GM10248 (cell line): ENCODE data around the gene DNM1.

ENCODE experiments used
- CTCF ChIA-PET: fragments of 300-600 bp; sonication (Branson Sonifier 250); formaldehyde crosslinking; extraction: SDS; loops from one replicate; lab custom pipeline; 2021; ENCODE audit warnings: antibody characterized with exemption; lab: Yijun Ruan, JAX
- POLR2A ChIA-PET: fragments of 350-650 bp; sonication (Branson Sonifier 250); formaldehyde crosslinking; extraction: SDS; loops from one replicate; lab custom pipeline; 2020; ENCODE audit warnings: antibody characterized with exemption; lab: Yijun Ruan, JAX
- DNase-seq: peaks from one replicate; pipeline ENCODE4 v3.0.0; 2012; ENCODE audit errors: extremely low spot score
- CTCF ChIP-seq: IDR thresholded peaks from 2 replicates; pipeline ENCODE4 v1.5.1; 2012; ENCODE audit warnings: mild to moderate bottlenecking, low read depth; ENCODE audit errors: extremely low read depth, missing control alignments, control extremely low read depth

The DNM1 gene

GRCh38 chr9:128265348-128265847 lies 62.2 kb downstream of the DNM1 start:
- ChIA-PET POLR2A (interaction anchor here (1.2 kb wide), 1 partner anchor 15 kb away, joined by 3 read pairs; no protein-coding TSS in a partner anchor), CTCF (interaction anchor here (1.1 to 1.4 kb wide), 2 partner anchors 10 to 76 kb away, joined by 3 to 5 read pairs; no protein-coding TSS in a partner anchor)
- no peak for DNase-seq
- no peak for TF ChIP-seq CTCF

GRCh38 chr9:128266868-128267590 lies 63.9 kb downstream of the DNM1 start:
- no peak for TF ChIP-seq CTCF
- DNase-seq: no peak
- ChIA-PET POLR2A (no interaction called here), CTCF (no interaction called here)

GRCh38 chr9:128271112-128271511 lies 67.9 kb downstream of the DNM1 start:
- no peak for DNase-seq
- CTCF ChIA-PET: interaction anchor here (0.6 kb wide), 1 partner anchor 16 kb away, joined by 3 read pairs; no protein-coding TSS in a partner anchor
- no peak for TF ChIP-seq CTCF
- POLR2A ChIA-PET: no interaction called here

- DNase-seq: no peak
- CTCF ChIA-PET: interaction anchor here (0.6 kb wide), 1 partner anchor 16 kb away, joined by 3 read pairs; no protein-coding TSS in a partner anchor
- TF ChIP-seq CTCF: no peak
- POLR2A ChIA-PET: no interaction called here
Measured at GRCh38 chr9:128271512-128271911, 68.3 kb downstream of the DNM1 start.

GRCh38 chr9:128274245-128274644 lies 71.1 kb downstream of the DNM1 start:
- no peak for TF ChIP-seq CTCF
- CTCF ChIA-PET: interaction anchor here (1.2 to 2.1 kb wide), 3 partner anchors 9 to 114 kb away, joined by 3 to 7 read pairs (median 6); partner anchors contain the start of gene BBLN
- no peak for DNase-seq
- POLR2A ChIA-PET: no interaction called here

- peak; percentile 84 for DNase-seq
- POLR2A ChIA-PET: interaction anchor here (0.6 to 1.1 kb wide), 5 partner anchors 21 to 362 kb away, joined by 3 to 6 read pairs (median 3); no protein-coding TSS in a partner anchor
- TF ChIP-seq CTCF: no peak
- CTCF ChIA-PET: interaction anchor here (1.2 to 3.2 kb wide), 3 partner anchors 13 to 21 kb away, joined by 3 to 12 read pairs (median 7); no protein-coding TSS in a partner anchor
Measured at GRCh38 chr9:128275198-128276007, 72.2 kb downstream of the DNM1 start, which contains the start of gene GOLGA2. GOLGA2 (minus strand) TSS chr9:128276007; CDS start chr9:128275976, 31 bp downstream.
